Femur (tissue), 1 donor: ENCODE measurements around the gene B4GALNT4.
"Not testable (repeated sequence)": the region's sequence is repeated elsewhere in the genome, so short reads cannot be mapped to it uniquely, and the experiment has no call there.

ENCODE experiments used
- DNase-seq: peaks from one replicate; pipeline ENCODE4 v3.0.0-alpha.2; 2017

The B4GALNT4 gene

DNA sequence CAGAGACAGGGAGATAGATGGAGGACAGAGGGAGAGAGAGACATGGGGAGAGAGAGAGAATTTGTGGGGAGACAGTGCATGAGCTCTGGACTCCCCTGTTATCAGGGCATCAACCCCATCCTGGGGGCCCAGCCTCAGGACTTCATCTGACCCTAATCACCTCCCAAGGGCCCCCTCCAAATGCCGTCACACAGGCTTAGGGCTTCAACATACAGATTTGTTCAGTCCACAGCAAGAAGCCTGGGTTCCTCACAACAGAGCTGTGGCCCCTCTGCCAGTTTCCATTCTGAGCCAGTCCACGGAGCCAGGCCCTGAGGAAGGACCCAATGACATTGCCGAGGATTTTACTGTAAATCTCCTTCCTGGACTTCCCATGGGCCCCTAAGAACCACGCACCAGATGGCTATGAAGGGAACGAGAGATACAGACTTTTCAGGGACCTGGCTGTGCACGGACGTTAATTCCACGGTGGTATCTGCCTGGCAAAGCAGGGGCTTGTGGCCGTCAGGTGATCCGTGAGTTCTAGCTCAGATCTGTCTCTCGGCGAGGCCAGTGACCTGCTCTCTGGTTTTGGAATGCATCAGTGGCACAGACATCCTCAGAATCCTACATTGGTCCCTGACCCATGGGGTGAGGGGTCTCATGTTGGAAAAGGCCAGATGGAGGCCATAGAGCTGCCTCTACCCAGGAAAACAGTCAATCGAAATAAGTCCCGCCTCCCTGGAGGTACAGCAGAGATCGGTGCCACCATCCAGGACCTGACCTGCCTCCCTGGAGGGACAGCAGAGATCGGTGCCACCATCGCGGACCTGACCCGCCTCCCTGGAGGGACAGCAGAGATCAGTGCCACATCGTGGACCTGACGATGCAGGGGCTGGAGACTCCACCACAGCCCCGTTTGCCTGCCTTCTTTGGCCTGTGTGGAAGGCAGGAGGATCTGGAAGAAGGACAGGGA, 8.7 kb upstream of the B4GALNT4 start:
- no peak for DNase-seq

GRCh38 chr11:362642-363442, 6.5 kb upstream of the B4GALNT4 start:
- DNase-seq: no peak

- not testable (repeated sequence) for DNase-seq
These were observed 5.9 kb upstream of the B4GALNT4 start for GRCh38 chr11:363443-363805.

- DNase-seq: no peak
These were observed 5.1 kb upstream of the B4GALNT4 start for GRCh38 chr11:363948-364761.

DNA sequence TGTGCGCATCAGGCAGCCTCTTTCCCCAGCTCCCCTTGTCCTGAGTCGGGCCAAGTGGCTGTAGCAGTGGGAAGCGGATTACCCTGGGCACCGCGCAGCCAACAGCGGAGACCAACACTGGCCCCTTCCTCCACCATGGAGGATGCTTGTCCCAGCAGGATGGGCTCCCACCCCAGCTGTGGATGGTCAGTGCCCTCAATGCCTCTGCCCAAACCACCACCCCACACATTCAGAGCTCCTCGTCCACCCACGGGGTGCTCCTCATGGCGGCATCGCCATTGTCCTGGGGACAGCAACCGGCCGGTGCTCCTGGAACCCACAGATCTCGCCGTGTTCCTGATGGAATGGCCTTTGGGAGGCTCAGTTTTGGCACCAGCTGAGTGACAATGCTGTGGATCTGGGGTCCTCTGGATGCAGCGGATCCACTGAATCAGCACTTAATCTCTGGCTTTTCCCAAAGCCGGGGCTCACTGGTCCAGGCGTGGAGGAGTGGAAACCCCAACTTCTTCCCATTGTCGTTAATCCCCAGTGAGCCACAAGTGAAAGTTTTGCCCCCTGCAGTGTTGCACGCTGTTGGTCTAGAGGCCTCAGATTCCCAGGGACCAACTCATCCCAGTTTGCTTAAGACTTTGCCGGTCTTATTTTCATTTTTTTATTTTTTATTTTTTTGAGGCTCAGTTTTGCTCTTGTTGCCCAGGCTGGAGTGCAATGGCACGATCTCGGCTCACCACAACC, 4.1 kb upstream of the B4GALNT4 start:
- no peak for DNase-seq

DNA sequence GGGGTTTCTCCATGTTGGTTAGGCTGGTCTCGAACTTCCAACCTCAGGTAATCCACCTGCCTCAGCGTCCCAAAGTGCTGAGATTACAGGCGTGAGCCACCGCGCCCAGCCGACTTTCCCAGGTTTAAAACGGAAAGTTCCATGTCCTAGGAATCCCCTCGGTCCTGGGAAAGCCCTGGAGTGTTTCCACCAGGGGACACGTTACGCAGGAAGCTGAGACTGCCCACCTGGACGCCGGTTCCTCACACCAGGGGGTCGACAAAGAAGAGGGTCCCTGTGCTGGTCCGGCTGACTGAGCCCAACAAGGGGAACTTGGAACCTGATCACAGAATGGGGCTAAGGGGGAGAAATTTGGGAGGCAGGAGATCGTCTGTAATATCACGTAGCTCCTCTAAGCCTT, 3.5 kb upstream of the B4GALNT4 start:
- DNase-seq: no peak

DNA sequence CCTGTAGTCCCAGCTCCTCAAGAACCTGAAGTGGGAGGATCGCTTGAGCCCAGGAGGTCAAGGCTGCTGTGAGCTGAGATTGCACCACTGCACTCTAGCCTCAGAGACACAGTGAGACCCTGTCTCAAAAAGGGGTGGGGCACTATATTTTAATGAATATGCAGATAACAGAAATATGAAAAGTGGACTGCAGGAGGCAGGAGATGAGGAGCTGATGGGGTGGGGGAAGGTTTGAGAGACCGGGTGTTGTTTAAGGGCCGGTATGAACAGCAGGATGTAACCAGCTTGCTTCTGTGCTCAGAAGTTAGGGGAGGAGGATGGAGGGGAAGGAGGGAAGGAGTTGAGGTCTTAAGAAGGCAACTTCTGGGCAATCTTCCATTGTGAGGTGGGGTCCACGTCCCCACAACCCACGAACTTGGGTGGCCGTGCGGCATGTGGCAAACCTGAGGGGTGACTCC, 1.3 kb upstream of the B4GALNT4 start:
- DNase-seq: no peak

DNA sequence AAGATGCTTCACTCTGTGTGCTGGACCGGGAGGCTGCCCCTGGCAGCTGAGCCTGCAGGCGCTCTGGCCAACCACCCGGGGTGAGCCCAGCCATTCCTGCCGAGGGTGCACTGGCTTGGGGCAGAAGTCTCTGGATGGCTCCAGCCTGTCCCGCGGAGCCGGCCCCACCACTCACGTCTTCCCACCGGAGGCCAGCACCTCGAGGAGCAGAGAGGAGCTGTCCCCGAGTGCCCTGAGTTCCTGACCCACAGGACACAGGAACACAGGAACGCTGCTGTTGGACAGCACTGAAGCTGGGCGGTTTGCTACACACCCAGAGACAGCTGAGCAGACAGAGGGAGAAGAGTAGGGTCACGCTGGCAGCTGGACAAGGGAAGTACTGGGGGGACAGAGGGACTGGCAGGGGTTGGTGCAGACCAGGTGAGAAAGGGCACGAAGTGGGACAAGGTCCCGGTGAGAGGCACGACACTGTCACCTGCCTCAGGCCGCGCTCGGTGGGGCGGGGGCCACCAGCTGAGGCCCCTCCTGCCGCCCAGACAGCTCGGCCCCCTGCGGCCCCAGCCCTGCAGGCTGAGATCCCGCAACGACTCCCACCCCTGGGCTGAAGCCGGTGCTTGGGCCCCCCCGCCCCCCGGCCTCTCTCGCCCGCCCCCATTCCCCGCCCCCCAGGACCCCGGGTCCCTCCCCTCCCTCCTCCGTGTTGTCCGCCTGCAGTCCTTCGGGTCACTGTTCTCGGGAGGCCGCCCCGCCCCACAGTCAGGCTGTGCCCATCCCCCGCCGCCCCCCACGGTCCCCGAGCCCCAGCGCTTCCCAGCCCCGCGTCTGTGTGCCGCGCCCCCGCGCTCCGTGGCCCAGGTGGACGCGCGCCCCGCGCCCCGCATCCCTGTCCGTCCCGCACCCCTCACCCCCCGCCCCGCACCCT, 624 bp upstream of the B4GALNT4 start:
- DNase-seq: peak; percentile 53

- no peak for DNase-seq
These were observed 1.0 kb downstream of the B4GALNT4 start for GRCh38 chr11:370070-370941.

- DNase-seq: no peak
These were observed 1.8 kb downstream of the B4GALNT4 start for GRCh38 chr11:371051-371450.

GRCh38 chr11:371716-372590, 2.7 kb downstream of the B4GALNT4 start:
- no peak for DNase-seq

- DNase-seq: no peak
These were observed 3.8 kb downstream of the B4GALNT4 start for GRCh38 chr11:372809-373715.

GRCh38 chr11:373716-374551, 4.6 kb downstream of the B4GALNT4 start:
- no peak for DNase-seq

DNA sequence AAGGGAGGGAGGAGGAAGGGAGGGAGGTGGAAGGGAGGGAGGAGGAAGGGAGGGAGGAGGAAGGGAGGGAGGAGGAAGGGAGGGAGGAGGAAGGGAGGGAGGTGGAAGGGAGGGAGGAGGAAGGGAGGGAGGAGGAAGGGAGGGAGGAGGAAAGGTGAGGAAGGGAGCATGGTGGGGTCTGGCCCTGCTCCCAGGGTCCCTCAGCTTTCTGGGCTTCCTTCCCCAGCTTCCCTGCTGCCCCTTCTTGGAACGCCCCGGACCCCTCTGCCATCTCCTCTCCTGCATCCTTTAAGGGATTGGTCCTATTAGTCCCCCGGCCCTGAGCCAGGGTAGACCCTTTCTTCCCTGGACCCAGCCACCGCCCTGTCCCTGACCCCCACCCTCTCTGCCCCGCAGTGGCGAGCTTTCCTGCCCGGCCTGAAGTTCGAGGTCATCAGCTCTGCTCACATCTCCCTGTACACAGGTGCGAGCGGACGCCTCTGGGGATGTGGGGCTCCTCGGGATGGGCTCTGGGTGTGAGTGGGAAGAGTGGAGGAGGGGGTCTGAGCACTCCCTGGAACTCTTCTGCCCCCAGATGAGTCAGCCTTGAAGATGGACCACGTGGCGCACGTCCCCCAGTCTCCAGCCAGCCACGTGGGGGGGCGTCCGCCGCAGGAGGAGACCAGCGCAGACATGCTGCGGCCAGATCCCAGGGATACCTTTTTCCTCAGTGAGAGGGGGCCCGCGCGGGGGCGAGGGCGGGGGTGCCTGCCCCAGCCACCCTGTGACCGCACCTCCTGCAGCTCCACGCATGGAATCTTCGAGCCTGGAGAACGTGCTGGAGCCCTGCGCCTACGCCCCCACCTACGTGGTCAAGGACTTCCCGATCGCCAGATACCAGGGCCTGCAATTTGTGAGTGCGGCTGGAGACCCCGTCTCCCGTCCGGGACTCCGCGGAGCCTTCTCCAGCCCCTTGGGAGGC, 6.0 kb downstream of the B4GALNT4 start:
- no peak for DNase-seq

DNA sequence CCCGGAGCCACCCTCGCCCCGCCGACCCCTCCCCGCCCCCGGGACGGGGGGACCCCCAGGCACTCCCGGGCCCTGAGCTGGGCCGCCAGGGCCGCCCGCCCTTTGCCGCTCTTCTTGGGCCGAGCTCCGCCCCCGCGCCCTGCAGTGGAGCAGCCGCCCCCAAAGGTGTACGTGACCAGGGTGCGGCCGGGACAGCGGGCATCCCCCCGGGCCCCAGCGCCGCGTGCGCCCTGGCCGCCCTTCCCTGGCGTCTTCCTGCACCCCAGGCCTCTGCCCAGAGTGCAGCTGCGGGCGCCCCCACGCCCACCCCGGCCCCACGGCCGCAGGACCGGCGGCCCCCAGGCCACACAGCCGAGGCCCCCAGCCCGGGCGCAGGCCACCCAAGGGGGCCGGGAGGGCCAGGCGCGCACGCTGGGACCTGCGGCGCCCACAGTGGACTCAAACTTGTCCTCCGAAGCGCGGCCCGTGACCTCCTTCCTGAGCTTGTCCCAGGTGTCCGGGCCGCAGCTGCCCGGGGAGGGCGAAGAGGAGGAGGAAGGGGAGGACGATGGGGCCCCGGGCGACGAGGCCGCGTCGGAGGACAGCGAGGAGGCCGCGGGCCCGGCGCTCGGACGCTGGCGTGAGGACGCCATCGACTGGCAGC, 7.4 kb downstream of the B4GALNT4 start:
- DNase-seq: no peak
